OCI-LY3 (cell line): Measurements from ENCODE around the gene IPO4.
"Not testable (repeated sequence)": the region's sequence is repeated elsewhere in the genome, so short reads cannot be mapped to it uniquely, and the experiment has no call there.

Experiments used
- H2AFZ ChIP-seq: fragments of 200-600, 300-600 bp; shearing (Covaris generic); 2 replicates; pipeline ENCODE4 v1.6.0; 2014; ENCODE audit warnings: antibody characterized with exemption, low read depth, low read length
- H3K27ac ChIP-seq: fragments of 200-600, 300-600 bp; sonication (generic); 2 replicates; pipeline ENCODE4 v1.5.1; 2014; ENCODE audit warnings: mild to moderate bottlenecking, low read length, moderate library complexity, mixed read lengths
- H3K27me3 ChIP-seq: fragments of 200-600, 300-600 bp; sonication (generic); 2 replicates; pipeline ENCODE4 v1.6.1; 2014; ENCODE audit warnings: low read depth, low read length, mixed read lengths
- H3K36me3 ChIP-seq: fragments of 200-600, 300-600 bp; sonication (generic); replicated peaks from 2 replicates; pipeline ENCODE3; 2014; ENCODE audit warnings: low read depth, low read length, mixed read lengths
- H3K4me1 ChIP-seq: fragments of 300-600, 200-600 bp; sonication (generic); 2 replicates; pipeline ENCODE4 v1.6.1; 2014; ENCODE audit warnings: low read length, mixed read lengths
- H3K4me2 ChIP-seq: fragments of 200-600, 300-600 bp; sonication (generic); 2 replicates; pipeline ENCODE4 v1.6.1; 2014; ENCODE audit warnings: low read length, mixed read lengths
- H3K4me3 ChIP-seq: fragments of 300-600, 200-600 bp; sonication (generic); 2 replicates; pipeline ENCODE4 v1.5.1; 2014; ENCODE audit warnings: antibody characterized with exemption, mild to moderate bottlenecking, low read length, moderate library complexity
- H3K79me2 ChIP-seq: fragments of 300-600, 200-600 bp; shearing (Covaris generic); 2 replicates; pipeline ENCODE4 v1.6.1; 2014; ENCODE audit warnings: mild to moderate bottlenecking, low read length, mixed read lengths
- H3K9ac ChIP-seq: fragments of 300-600, 200-600 bp; shearing (Covaris generic); 2 replicates; pipeline ENCODE4 v1.6.0; 2014; ENCODE audit warnings: mild to moderate bottlenecking, low read length, moderate library complexity
- H3K9me3 ChIP-seq: fragments of 200-600, 300-600 bp; shearing (Covaris generic); 2 replicates; pipeline ENCODE4 v1.6.1; 2014; ENCODE audit warnings: low read length, mixed read lengths; ENCODE audit not compliant: insufficient read depth
- H4K20me1 ChIP-seq: fragments of 200-600, 300-600 bp; sonication (generic); 2 replicates; pipeline ENCODE4 v1.6.1; 2016; ENCODE audit warnings: low read length, mixed read lengths; ENCODE audit not compliant: insufficient read depth
- EZH2phosphoT487 ChIP-seq: fragments of 200-600 bp; shearing (Covaris generic); IDR thresholded peaks from 2 replicates; pipeline ENCODE4 v1.6.1; 2018; ENCODE audit warnings: antibody characterized with exemption, mixed run types, low read depth
- TF ChIP-seq, protein P1 (sequence below): fragments of 200-600, 300-600 bp; sonication (generic); IDR thresholded peaks from 2 replicates; pipeline ENCODE4 v1.5.1; 2014; ENCODE audit warnings: antibody characterized with exemption, low read length, low read depth

The IPO4 gene

GRCh38 chr14:24204163-24205146 is 15.8 kb upstream of the IPO4 start:
- Histone ChIP-seq H3K9ac (no peak overlapping the region), H4K20me1 (0 out of 2 replicates have a peak, but pooled peaks cover 2% of the 10 kb centered on the region), H3K4me1 (no peaks in the 10 kb centered on the region)

GRCh38 chr14:24203249-24203886 is 14.8 kb upstream of the IPO4 start:
- H3K9me3 ChIP-seq, H3K27ac ChIP-seq, H2AFZ ChIP-seq, H3K4me2 ChIP-seq, H4K20me1 ChIP-seq, H3K79me2 ChIP-seq, H3K4me1 ChIP-seq, H3K9ac ChIP-seq, H3K27me3 ChIP-seq, H3K4me3 ChIP-seq: not testable (repeated sequence)
- H3K36me3 ChIP-seq, result peaks cover 47% of the 10 kb centered on the region

More at GRCh38 chr14:24204163-24205146, 15.8 kb upstream of the IPO4 start:
- no peaks in the 10 kb centered on the region for H3K9me3 ChIP-seq
- H2AFZ ChIP-seq, result no peak overlapping the region
- H3K27ac ChIP-seq, result no peak overlapping the region
- H3K79me2 ChIP-seq, result no peaks in the 10 kb centered on the region
- H3K36me3 ChIP-seq, result peaks cover 45% of the 10 kb centered on the region
- H3K4me2 ChIP-seq, result no peak overlapping the region
- H3K27me3 ChIP-seq, result no peaks in the 10 kb centered on the region
- TF ChIP-seq, protein P1, sequence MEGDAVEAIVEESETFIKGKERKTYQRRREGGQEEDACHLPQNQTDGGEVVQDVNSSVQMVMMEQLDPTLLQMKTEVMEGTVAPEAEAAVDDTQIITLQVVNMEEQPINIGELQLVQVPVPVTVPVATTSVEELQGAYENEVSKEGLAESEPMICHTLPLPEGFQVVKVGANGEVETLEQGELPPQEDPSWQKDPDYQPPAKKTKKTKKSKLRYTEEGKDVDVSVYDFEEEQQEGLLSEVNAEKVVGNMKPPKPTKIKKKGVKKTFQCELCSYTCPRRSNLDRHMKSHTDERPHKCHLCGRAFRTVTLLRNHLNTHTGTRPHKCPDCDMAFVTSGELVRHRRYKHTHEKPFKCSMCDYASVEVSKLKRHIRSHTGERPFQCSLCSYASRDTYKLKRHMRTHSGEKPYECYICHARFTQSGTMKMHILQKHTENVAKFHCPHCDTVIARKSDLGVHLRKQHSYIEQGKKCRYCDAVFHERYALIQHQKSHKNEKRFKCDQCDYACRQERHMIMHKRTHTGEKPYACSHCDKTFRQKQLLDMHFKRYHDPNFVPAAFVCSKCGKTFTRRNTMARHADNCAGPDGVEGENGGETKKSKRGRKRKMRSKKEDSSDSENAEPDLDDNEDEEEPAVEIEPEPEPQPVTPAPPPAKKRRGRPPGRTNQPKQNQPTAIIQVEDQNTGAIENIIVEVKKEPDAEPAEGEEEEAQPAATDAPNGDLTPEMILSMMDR, result no peak
- no peak overlapping the region for H3K4me3 ChIP-seq

DNA sequence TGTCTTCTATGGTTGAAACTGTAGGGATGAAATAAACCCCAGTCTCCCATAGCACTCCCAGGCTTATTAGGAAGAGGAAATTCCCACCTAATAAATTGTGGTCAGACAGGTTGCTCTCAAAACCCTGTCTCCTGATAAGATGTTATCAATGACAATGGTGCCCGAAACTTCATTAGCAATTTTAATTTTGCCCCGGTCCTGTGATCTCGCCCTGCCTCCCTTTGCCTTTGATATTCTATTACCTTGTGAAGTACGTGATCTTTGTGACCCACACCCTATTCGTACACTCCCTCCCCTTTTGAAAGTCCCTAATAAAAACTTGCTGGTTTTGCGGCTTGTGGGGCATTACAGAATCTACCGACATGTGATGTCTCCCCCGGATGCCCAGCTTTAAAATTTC is 13.9 kb upstream of the IPO4 start:
- not testable (repeated sequence) for H3K79me2 ChIP-seq, H3K4me2 ChIP-seq, H4K20me1 ChIP-seq, H3K27me3 ChIP-seq, H3K4me1 ChIP-seq, H3K4me3 ChIP-seq, H2AFZ ChIP-seq, H3K9ac ChIP-seq, H3K9me3 ChIP-seq, H3K27ac ChIP-seq
- peaks cover 39% of the 10 kb centered on the region for H3K36me3 ChIP-seq

- H4K20me1 ChIP-seq, result no peaks in the 10 kb centered on the region
- no peak overlapping the region for H2AFZ ChIP-seq
- H3K27me3 ChIP-seq, result no peaks in the 10 kb centered on the region
- H3K9me3 ChIP-seq, result no peaks in the 10 kb centered on the region
- H3K79me2 ChIP-seq, result peaks cover 35% of the 10 kb centered on the region
- peaks cover 15% of the 10 kb centered on the region for H3K4me1 ChIP-seq
- no peak overlapping the region for H3K4me2 ChIP-seq
- no peak overlapping the region for H3K9ac ChIP-seq
- H3K27ac ChIP-seq, result no peak overlapping the region
- no peak for TF ChIP-seq EZH2phosphoT487
- TF ChIP-seq, protein P1, result no peak
- no peak overlapping the region for H3K4me3 ChIP-seq
- peaks cover 17% of the 10 kb centered on the region for H3K36me3 ChIP-seq
Observed at GRCh38 chr14:24198814-24199524, 10.4 kb upstream of the IPO4 start.
